Uterus (tissue), 4 donors: ENCODE measurements around the gene SLC5A4. TPM values are rescaled to one million over a fixed set of nuclear protein-coding genes. Genes with fewer than 3 reads are reported as not detected.
"Not testable (repeated sequence)": the region's sequence is repeated elsewhere in the genome, so short reads cannot be mapped to it uniquely, and the experiment has no call there.

Experiments
- DNase-seq, 2 donors: peaks; one replicate each; pipeline ENCODE4 v3.0.0-alpha.2; 2019 to 2020
- H3K27ac ChIP-seq, 2 donors: fragments of 200-600 bp; sonication (generic); 1 replicate in 1 of 2; 2 replicates in 1 of 2; pipeline ENCODE4 v1.5.1; 2016 to 2018
- H3K27me3 ChIP-seq, 2 donors: fragments of 200-600 bp; sonication (generic); one replicate each; pipeline ENCODE4 v1.5.1; 2018 to 2019; ENCODE audit warnings: control low read depth in 1 of 2
- H3K36me3 ChIP-seq, 2 donors: fragments of 200-600 bp; sonication (generic); one replicate each; pipeline ENCODE4 v1.5.1; 2019; ENCODE audit warnings: control low read depth in 1 of 2
- H3K4me1 ChIP-seq, 2 donors: fragments of 200-600 bp; sonication (generic); one replicate each; pipeline ENCODE4 v1.5.1; 2018 to 2019; ENCODE audit warnings: control low read depth in 1 of 2
- H3K4me3 ChIP-seq, 2 donors: fragments of 200-600 bp; sonication (generic); 1 replicate in 1 of 2; 2 replicates in 1 of 2; pipeline ENCODE4 v1.5.1; 2018 to 2019; ENCODE audit warnings: mild to moderate bottlenecking in 1 of 2
- H3K9me3 ChIP-seq, 2 donors: fragments of 200-600 bp; sonication (generic); one replicate each; pipeline ENCODE4 v1.5.1; 2019; ENCODE audit warnings: control low read depth in 1 of 2
- POLR2A ChIP-seq, 2 donors: fragments of 450-650 bp; IDR thresholded peaks; one replicate each; pipeline ENCODE4 v1.6.1; 2016; ENCODE audit warnings: antibody characterized with exemption in 2 of 2, mild to moderate bottlenecking in 1 of 2, moderate library complexity in 1 of 2
- intact Hi-C: fragments of 100-400 bp; cut with DNase I; formaldehyde crosslinking; loops from one replicate; pipeline ENCODE4 v1.15.1; 2023; ENCODE audit warnings: low total_unique reads
- total RNA-seq, 4 donors: library from RNA; depleted of rRNA in 3 of 4; stranded (reverse); fragments of >200 nt in 3 of 4; gene quantifications; one replicate each; pipeline versions ENCODE4 v1.1.0 to v1.2.4, GENCODE V29; 2014 to 2023
- TF ChIP-seq, protein P1 (sequence below), 4 experiments: fragments of 200-600 bp in 2 of 4; fragments of 450-650 bp in 2 of 4; sonication (generic) in 2 of 4; IDR thresholded peaks; one replicate each; pipeline ENCODE4 v1.5.1; 2016 to 2019; ENCODE audit warnings: antibody characterized with exemption in 4 of 4, mild to moderate bottlenecking in 2 of 4, moderate library complexity in 1 of 4
- donor health status: DM: yes; HTN: yes; CAD: no.

The SLC5A4 gene
- total RNA-seq, 4 donors from 2014 or later = 4.7 to 4.9 TPM; not detected in 2

DNA sequence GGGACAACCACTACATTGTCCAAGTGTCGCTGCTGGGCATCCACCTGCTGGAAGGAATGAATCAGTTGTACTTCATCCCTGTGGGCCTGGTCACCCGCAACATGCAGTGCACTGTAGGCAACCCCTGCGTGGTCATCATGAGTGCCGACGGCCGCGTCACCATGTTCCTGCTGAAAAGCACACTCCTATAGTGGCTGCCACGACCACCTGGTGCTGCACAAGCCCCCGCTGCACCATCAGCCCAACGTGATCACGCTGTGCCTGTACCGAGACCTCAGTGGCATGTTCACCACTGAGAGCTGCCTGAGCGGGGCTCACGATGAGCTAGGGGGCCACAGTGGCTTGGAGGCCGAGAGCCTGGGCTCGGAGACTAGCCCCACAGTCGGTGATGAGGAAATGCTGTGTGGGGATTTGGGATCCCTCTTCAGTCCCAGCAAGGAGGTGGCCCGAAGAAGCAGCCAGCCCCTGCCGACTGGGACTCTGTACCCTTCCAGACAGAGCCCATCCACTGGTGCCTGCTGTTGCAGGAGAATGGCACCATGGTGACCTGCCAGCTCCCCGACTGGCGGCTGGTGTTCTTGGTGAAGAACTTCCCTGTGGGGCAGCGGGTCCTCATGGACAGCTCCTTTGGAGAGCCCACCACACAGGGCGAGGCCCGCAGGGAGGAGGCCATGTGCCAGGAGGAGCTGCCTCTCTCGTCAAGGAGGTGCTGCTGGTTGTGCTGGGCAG is 15.7 kb upstream of the SLC5A4 start:
- H3K27me3 ChIP-seq = no peaks in the 10 kb centered on the region
- TF ChIP-seq POLR2A (IDR thresholded peaks at IDR 0.05) = no peak
- TF ChIP-seq, protein P1, sequence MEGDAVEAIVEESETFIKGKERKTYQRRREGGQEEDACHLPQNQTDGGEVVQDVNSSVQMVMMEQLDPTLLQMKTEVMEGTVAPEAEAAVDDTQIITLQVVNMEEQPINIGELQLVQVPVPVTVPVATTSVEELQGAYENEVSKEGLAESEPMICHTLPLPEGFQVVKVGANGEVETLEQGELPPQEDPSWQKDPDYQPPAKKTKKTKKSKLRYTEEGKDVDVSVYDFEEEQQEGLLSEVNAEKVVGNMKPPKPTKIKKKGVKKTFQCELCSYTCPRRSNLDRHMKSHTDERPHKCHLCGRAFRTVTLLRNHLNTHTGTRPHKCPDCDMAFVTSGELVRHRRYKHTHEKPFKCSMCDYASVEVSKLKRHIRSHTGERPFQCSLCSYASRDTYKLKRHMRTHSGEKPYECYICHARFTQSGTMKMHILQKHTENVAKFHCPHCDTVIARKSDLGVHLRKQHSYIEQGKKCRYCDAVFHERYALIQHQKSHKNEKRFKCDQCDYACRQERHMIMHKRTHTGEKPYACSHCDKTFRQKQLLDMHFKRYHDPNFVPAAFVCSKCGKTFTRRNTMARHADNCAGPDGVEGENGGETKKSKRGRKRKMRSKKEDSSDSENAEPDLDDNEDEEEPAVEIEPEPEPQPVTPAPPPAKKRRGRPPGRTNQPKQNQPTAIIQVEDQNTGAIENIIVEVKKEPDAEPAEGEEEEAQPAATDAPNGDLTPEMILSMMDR (IDR thresholded peaks at IDR 0.05) = no peak
- H3K27ac ChIP-seq = no peak overlapping the region
- no peak overlapping the region for H3K4me3 ChIP-seq
- no peaks in the 10 kb centered on the region for H3K4me1 ChIP-seq
- intact Hi-C loops = no loop called here
- H3K9me3 ChIP-seq = no peaks in the 10 kb centered on the region
- no peak for DNase-seq
- no peaks in the 10 kb centered on the region for H3K36me3 ChIP-seq

DNA sequence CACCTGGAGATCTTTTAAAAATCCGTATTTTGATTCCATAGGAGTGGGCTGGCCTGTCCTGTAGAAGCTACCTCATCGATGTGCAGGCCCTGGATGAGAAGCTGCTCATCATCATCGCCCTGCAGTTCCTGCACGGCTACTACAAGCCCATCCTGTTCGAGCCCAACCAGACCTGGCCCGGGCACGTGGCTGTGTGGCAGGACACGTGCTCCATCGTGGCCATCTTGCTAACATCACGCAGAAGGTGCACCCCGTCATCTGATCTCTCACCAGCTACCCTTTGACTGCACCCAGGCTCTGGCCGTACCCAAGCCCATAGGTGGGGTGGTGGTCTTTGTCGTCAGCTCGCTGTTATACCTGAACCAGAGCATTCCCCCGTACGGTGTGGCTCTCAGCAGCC is 14.2 kb upstream of the SLC5A4 start:
- TF ChIP-seq, protein P1 (IDR thresholded peaks at IDR 0.05) = no peak
- no peak for TF ChIP-seq POLR2A (IDR thresholded peaks at IDR 0.05)
- no peak for DNase-seq
- no peak overlapping the region for H3K4me3 ChIP-seq
- H3K36me3 ChIP-seq = no peaks in the 10 kb centered on the region
- no peak overlapping the region for H3K27ac ChIP-seq
- intact Hi-C loops = no loop called here
- H3K27me3 ChIP-seq = no peaks in the 10 kb centered on the region
- H3K9me3 ChIP-seq = no peaks in the 10 kb centered on the region
- H3K4me1 ChIP-seq = no peaks in the 10 kb centered on the region

DNA sequence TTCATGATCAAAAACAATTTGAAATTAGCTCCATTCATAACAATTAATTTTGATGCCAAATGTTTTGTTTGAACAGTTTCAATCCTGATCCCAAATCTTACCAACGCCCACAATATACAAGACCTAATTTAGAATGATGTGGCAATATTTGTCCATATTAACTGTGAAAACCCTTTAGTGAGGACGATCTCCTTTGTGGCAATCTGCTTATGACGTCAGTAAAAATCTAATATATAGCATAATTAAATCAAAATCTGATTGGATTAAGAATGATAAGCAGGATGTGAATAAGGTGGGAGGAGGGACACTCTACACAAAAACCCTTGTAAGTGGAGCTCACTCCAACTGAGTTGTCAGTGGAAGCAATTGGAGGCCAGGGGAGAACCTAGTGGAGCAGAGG is 11.9 kb upstream of the SLC5A4 start:
- Histone ChIP-seq H3K27me3 (no peaks in the 10 kb centered on the region), H3K9me3 (no peaks in the 10 kb centered on the region), H3K4me1 (no peaks in the 10 kb centered on the region), H3K4me3 (no peak overlapping the region), H3K27ac (no peak overlapping the region), H3K36me3 (no peaks in the 10 kb centered on the region)
- no peak for TF ChIP-seq POLR2A (IDR thresholded peaks at IDR 0.05)
- TF ChIP-seq, protein P1 (IDR thresholded peaks at IDR 0.05) = no peak
- intact Hi-C loops = no loop called here
- DNase-seq = no peak

DNA sequence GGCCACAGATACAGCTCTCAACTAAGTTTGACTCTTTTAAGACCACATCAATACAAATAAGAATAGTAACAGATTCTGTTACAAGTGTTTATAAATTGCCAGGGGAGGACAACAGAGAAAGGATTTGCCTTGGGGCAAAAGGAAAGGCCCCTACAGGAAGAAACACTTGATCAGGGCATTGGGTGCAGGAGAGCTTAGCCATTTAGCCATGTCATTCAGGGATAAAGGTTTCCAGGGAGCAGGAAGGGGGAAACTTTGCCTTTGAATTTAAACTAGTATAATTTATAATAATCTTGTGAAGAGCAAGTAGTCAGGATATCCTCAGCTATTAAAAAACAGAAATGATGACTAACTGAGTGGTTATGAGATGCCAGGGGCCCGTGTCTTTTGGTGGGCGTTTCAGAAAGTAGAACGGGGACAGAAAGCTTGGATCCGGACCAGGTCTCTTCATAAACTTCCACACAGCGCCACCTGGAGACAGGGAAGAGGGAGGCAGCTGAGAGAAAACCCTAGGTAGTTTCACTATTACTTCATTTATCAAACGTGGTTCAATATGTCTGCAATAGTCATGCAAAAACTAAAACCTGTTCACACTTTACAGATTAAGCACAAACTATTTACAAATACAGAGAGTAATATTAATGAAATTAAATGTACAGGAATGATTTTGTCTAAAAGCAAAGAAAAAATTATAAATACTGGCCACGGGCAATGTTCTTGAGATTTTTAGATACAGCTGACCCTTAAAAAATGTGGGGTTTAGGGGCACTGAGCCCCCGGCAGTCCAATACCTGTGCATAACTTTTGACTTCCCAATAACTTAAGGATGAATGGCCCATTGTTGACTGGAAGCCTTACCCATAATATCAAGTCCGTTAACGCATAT is 11.0 kb upstream of the SLC5A4 start:
- no peaks in the 10 kb centered on the region for H3K27me3 ChIP-seq
- H3K4me1 ChIP-seq = no peaks in the 10 kb centered on the region
- H3K27ac ChIP-seq = peak overlapping the region in 1 of 2 donors; percentile 7
- TF ChIP-seq, protein P1 (IDR thresholded peaks at IDR 0.05) = peak; percentile 50 to 70 (median 56)
- TF ChIP-seq POLR2A (IDR thresholded peaks at IDR 0.05) = no peak
- no peaks in the 10 kb centered on the region for H3K36me3 ChIP-seq
- intact Hi-C loops = no loop called here
- H3K9me3 ChIP-seq = no peaks in the 10 kb centered on the region
- DNase-seq = peak; percentile 39 to 49
- H3K4me3 ChIP-seq = no peak overlapping the region

DNA sequence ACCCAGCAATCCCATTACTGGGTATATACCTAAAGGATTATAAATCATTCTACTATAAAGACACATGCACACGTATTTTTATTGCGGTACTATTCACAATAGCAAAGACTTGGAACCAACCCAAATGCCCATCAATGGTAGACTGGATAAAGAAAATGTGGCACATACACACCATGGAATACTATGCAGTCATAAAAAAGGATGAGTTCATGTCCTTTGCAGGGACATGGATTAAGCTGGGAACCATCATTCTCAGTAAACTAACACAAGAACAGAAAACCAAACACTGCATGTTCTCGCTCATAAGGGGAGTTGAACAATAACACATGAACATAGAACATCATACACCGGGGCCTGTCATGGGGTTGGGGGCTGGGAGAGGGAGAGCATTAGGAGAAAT is 8.5 kb upstream of the SLC5A4 start:
- H3K4me1 ChIP-seq, H3K9me3 ChIP-seq, H3K36me3 ChIP-seq, DNase-seq, H3K27ac ChIP-seq, H3K4me3 ChIP-seq, H3K27me3 ChIP-seq, intact Hi-C loops: not testable (repeated sequence)
